SU-DHL-6 (cell line): Measurements from ENCODE around the gene CFAP58.

Experiments used
- EZH2phosphoT487 ChIP-seq: fragments of 200-600 bp; sonication (generic), shearing (Covaris generic); conservative IDR thresholded peaks from 2 replicates; pipeline ENCODE4 v1.6.1; 2018; ENCODE audit warnings: mild to moderate bottlenecking, antibody characterized with exemption, low read length, moderate library complexity, mixed read lengths
- TF ChIP-seq, protein P1 (sequence below): fragments of 200-600 bp; sonication (generic); IDR thresholded peaks from one replicate; pipeline ENCODE4 v1.5.1; 2017; ENCODE audit warnings: antibody characterized with exemption, mild to moderate bottlenecking, low read length, moderate library complexity; ENCODE audit not compliant: insufficient read depth, poor library complexity, severe bottlenecking

DNA sequence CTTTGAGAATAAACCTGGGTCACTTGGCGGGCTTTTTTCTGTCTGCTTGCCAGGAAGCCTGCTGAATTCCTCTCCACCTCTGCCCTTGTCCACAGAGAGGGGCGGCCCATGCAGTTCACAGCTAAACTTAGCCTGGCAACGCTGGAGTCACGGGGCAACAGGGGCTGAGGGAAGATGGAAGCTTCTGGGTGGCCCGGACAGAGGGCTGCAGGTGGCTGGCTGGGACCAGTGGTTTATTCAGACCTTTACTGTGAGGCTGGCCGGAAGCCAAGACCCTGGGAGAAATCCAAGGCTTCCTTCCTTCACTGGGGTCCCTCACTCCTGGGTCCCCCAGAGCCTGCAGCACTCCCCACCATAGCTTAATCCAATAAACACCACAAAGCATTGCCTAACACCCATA is 32.4 kb upstream of the CFAP58 start:
- TF ChIP-seq, protein P1, sequence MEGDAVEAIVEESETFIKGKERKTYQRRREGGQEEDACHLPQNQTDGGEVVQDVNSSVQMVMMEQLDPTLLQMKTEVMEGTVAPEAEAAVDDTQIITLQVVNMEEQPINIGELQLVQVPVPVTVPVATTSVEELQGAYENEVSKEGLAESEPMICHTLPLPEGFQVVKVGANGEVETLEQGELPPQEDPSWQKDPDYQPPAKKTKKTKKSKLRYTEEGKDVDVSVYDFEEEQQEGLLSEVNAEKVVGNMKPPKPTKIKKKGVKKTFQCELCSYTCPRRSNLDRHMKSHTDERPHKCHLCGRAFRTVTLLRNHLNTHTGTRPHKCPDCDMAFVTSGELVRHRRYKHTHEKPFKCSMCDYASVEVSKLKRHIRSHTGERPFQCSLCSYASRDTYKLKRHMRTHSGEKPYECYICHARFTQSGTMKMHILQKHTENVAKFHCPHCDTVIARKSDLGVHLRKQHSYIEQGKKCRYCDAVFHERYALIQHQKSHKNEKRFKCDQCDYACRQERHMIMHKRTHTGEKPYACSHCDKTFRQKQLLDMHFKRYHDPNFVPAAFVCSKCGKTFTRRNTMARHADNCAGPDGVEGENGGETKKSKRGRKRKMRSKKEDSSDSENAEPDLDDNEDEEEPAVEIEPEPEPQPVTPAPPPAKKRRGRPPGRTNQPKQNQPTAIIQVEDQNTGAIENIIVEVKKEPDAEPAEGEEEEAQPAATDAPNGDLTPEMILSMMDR = no peak
- no peak for TF ChIP-seq EZH2phosphoT487
